NCI-H510A (cell line): ENCODE data around the gene EBF3.

Source experiments
- DNase-seq: peaks from one replicate; lab custom pipeline; 2025; lab: John Stamatoyannopoulos, UW

Gene EBF3

DNA sequence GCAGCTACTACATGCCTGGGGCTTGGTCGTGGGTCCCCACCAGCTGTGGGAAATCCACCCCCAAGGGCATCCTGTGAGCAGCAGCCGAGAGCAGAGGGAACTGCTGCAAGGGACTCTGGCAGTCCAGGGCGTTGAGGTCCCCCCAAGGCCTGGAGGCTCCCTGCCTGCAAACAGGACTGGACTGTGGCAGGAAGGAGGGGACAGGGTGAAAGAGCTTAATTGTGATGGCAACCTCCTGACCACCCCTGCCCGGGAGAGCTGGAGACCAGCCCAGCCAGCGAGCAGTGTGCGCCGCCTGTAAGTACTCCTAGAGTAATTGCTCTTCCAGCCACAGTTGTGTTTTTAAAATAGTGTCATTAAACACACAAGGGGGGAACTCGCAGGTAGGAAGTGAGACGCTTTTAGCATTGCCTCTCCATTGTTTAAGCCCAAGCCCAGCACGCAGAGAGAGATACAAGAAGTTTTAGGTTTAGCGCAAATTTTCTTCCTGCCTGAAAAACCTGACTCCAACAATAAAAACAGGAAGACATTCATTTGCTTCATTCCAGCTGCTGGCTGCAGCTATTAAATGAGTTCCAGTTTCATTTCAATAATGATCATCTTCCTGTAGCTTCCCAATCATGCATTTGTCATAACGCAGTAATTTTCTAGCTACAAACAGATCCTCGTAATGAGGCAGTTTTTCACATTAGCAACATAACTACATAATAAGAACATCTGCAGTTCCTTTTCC lies 111.1 kb downstream of the EBF3 start:
- DNase-seq = no peak

DNA sequence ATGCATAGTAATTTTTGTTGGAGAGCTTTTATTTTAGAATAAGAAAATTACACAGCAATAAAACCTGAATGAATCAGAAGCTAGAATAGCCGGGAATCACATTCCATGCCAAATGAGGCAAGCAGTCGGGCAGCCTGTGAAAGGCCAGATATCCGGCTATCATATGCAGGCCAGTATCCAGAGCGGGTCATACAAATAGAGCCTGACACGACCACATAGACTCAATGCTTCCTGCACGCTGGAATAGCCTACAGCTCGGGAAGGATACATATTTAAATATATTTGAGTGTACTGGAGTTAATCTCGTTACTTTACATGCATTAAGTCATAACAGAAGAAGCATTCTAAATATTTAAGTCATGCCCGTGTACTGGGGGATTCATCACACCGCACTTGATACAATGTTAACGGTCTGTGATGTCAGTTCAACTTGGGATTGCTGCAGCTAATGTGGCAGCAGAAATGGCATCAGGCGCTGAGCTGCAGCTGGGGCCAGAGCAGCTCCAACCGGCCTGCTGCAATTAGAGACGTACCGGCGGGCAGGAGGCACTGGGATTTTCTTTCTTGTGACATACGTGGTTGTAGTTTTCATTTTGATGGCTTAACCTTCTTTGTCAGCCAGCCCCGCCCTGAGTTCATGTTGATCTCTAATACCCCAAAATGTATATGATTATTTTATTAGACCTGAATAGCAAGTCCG lies 112.0 kb downstream of the EBF3 start:
- no peak for DNase-seq

- DNase-seq = no peak
These were observed 113.3 kb downstream of the EBF3 start for GRCh38 chr10:129850790-129851189.

DNA sequence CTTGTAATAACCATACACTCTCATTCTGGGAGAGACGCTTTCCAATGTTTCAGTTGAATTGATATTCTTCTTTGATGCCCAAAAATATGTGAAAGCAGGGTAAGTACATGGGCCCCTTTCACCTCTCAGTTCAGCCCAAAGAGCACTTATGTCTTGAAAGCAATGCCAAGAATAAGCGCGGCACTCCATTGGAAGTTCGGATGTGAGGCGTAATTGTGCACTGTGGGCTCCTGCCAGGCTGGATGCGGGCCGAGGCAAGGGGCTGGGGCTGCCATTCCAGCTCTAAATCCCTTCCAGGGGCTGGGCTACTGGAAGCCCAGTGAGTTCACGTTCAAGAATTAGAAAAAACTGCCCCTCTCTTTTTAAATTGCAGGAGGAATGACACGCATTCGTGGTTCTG lies 113.8 kb downstream of the EBF3 start:
- no peak for DNase-seq

- no peak for DNase-seq
These were observed 114.2 kb downstream of the EBF3 start for GRCh38 chr10:129849853-129850252.

- no peak for DNase-seq
These were observed 114.7 kb downstream of the EBF3 start for GRCh38 chr10:129849452-129849750.

DNA sequence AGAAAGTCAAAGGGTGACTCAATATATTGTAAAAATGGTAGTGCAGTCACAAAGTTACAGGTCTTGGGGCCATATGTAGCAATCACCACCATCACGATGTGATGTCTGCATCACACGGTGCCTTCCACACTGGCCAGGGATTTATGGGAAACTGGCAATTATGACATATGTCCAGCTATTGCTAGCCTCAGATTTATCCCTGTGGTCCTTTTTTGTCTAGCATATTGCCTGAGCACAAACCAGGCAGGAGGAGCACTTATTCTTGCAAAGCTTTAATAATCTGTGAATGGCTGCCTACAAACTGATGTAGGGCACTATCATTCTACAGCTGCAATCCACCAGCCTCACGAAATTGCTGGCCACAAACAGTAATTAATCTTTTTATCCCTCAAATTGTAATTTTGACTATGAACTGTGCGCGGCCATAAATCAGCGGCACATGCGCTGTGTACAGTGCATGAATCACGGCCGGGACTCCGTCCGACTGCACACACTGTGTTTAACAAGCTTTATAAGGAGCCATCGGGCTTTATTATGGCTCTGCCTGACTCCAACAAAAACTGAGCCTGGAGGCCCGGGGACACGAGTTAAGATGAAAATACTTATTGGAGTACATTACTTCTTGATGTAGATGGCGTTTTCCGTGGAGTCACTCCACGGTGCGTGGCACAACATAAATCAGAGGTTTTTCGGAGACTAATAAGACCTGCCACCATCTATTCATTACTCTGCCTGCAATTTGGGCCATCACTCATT lies 115.2 kb downstream of the EBF3 start:
- no peak for DNase-seq

DNA sequence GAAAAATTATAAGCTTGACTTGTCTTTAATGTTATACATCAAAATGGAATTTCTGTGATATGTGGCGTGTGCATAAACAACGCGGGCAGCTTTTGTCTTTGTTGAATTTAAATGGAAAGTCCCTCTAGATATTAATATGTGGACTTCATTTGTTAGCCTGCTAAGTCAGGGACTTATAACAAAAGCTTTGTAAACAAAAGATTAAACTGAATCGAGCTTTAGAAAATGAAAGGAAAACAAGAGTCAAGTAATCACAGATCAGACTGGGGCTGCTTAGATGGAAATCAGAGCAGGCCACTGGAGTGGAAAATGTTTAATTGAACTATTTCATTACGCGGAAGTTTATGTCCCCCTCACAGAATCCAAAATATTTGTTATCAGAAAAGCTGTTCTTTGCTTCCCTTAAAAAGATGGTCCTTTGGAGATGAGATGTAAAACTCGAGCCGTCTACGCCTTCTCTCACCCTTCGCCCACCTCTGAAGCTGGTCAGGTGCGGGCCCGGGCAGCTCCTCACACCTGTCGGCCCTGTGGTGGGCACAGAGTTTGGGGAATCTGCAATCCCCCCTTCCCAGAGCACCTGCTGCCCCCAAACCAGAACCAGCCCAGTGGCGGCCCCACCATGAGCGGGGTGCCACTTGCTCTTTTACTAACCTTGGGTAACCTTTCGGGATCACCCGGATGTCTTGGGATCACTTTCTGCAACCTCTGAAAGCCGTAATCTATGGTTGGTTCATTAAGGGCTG lies 116.2 kb downstream of the EBF3 start:
- DNase-seq = no peak

GRCh38 chr10:129846991-129847391 lies 117.1 kb downstream of the EBF3 start:
- DNase-seq = no peak

- DNase-seq = no peak
These were observed 118.8 kb downstream of the EBF3 start for GRCh38 chr10:129845111-129845753.

GRCh38 chr10:129844216-129844766 lies 119.8 kb downstream of the EBF3 start:
- DNase-seq = no peak

- no peak for DNase-seq
These were observed 120.4 kb downstream of the EBF3 start for GRCh38 chr10:129843702-129844101.

- DNase-seq = no peak
These were observed 120.9 kb downstream of the EBF3 start for GRCh38 chr10:129843131-129843541.

DNA sequence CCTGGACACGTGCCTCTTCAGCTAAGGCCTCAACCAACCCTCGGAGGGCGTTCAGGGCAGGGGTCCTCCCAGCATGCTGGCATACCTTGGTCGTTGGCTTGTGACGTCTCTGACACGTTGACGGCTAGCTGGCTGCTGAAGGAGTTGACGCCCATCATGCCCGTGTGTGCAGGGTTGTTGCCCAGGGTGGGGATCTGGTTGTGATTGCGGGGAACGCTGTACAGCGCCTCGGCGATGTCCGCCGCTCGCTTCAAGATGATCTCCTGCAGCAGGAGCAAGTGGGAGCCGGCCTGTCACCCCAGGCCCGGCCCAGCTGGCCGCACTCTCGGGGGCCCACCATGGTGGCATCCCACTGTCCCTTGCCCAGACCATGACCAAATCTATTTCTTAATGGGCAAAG lies 122.0 kb downstream of the EBF3 start:
- no peak for DNase-seq

GRCh38 chr10:129841590-129841989 lies 122.5 kb downstream of the EBF3 start:
- no peak for DNase-seq

- DNase-seq = no peak
These were observed 123.0 kb downstream of the EBF3 start for GRCh38 chr10:129841071-129841470.

DNA sequence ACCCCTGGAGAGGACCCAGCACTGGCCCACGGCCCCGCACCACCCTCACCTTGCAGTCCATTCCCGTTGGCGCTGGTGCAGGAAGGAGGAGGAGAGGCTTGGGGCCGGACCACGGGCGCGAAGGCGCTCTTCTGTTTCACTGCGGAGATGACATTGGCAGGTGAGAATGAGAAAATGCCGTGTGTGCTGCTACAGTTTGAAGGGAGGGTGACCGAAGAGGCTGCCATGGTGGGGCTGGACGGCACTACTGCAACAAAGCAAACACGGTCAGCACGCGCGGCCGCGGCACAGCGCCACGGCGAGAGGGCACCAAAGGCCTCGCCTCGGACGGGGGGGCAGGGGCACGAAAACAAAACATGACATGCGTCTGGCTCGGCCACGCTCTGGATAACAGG lies 123.9 kb downstream of the EBF3 start:
- DNase-seq = no peak

DNA sequence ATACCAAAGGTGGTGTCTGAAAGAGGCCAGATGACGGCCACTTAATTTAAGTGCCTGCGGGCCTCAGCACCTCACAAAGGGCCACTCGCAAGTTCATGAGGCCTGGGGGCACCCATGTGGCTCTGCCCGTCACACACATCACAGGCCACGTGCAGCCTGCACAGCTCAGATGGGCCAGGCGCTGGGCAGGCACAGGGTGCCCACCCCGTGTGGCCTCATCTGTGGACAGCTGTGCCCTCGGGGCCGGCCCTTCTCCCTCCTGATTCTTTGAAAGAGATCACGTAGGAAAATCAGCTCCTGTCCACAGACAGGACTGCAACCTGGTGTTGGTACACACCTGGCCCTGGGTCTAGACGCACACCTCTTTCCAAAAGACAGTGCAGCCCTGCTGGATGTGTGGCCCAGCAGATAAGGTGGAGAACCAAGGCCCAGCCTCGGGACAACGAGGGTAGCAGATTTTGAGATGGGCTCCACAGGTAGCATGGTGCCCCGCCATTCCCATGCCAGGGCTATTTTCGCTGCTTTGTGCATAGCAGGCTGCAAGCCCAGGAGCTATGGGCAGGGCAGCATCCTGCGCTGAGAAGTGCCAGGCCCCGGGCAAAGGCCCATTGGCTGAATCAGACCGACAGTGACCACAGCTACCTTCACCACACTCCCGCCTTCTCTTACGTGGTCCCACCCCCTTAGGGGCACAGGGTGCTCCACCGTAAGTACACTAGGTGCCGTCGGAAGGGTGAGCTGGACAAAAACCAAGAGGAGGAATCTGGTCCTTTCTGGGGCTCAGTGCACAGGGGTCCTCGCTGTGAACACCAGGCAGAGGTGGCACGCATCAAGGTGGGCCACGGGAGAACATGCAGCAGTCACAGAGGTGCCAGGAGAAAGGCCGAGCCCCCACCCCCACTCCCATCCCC lies 124.5 kb downstream of the EBF3 start:
- no peak for DNase-seq

- no peak for DNase-seq
These were observed 125.3 kb downstream of the EBF3 start for GRCh38 chr10:129838794-129839193.

DNA sequence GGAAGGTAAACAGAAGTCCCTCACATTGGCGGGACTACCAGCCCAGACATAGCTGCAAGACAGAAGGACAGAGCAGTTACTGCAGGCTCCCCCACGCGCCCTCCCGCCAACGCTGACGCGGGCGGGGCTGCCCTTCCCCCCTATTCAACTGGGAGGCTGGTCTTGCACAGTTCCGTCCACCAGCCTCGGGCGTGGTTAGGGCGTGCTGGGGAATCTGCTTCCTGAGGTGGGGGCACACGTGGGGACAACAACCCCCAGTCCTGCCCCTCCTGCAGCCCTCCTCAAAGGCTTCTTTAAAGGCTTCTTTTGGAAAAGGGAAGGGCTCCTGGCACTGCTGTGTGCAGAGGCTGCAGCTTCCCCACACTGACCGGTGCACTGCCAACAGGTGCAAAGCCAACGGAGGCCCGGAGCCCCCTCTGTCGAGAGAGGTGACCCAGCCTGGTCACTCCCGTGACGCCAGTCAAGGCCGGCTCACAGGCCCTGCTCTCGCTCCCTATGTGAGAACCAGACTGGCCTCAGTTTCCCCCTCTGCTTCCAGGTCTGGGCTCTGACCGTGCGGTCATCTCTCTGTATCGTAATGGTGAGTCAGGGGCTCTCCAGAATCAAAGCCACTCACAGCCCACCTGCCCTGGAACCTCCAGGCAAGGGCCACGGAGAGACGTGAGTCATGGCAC lies 126.0 kb downstream of the EBF3 start:
- DNase-seq = no peak
